HL-60 (cell line): ENCODE measurements around the gene ZNF454.

Experiments used
- DNase-seq, 2 experiments: peaks; one replicate each; pipeline ENCODE4 v3.0.0-alpha.2; 2010 to 2020; ENCODE audit warnings: low read depth in 1 of 2, low spot score in 1 of 2
- H3K27ac ChIP-seq: fragments of 250-450 bp; sonication (Bioruptor Pico); replicated peaks from 2 replicates; pipeline ENCODE4 v1.5.1; 2020; ENCODE audit warnings: mild to moderate bottlenecking, moderate library complexity
- H3K27me3 ChIP-seq: fragments of 250-450 bp; sonication (Bioruptor Pico); 2 replicates; pipeline ENCODE4 v1.5.1; 2021; ENCODE audit warnings: mild to moderate bottlenecking, moderate library complexity; ENCODE audit not compliant: insufficient read depth, poor library complexity, severe bottlenecking
- H3K4me3 ChIP-seq: replicated peaks from 2 replicates; pipeline ENCODE4 v1.5.1; 2011; ENCODE audit warnings: mild to moderate bottlenecking, control low read depth, low read length; ENCODE audit not compliant: insufficient read depth
- CTCF ChIP-seq: IDR thresholded peaks from one replicate; pipeline ENCODE4 v1.5.1; 2011; ENCODE audit warnings: low read length, control low read depth, inconsistent platforms; ENCODE audit not compliant: insufficient read depth
- GABPA ChIP-seq: IDR thresholded peaks from 2 replicates; pipeline ENCODE4 v1.6.1; 2012; ENCODE audit warnings: low read depth
- POLR2AphosphoS5 ChIP-seq: IDR thresholded peaks from 2 replicates; pipeline ENCODE4 v1.6.1; 2012; ENCODE audit warnings: low read depth
- REST ChIP-seq: IDR thresholded peaks from 2 replicates; pipeline ENCODE4 v1.6.1; 2012; ENCODE audit warnings: low read depth; ENCODE audit not compliant: insufficient replicate concordance
- SPI1 ChIP-seq: IDR thresholded peaks from 2 replicates; pipeline ENCODE4 v1.6.1; 2012; ENCODE audit warnings: low read depth, mild to moderate bottlenecking, borderline replicate concordance

The ZNF454 gene

DNA sequence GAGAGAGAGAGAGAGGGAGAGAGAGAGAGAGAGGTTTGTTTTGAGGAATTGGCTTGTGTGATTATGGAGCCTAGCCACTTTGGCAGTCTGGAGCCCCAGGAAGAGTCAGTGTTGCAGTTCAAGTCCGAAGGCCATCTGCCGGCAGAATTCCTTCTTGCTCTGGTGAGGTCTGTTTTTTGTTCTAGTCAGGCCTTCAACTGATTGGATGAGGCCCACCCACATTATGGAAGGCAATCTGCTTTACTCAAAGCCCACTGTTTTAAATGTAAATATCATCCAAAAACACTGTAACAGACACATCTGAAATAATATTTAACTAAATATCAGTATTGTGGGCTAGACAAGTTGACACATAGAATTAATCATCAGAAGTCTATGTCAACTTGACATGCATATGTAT is 65.6 kb downstream of the ZNF454 start:
- Histone ChIP-seq H3K4me3 (no peak overlapping the region), H3K27ac (no peak overlapping the region), H3K27me3 (no peaks in the 10 kb centered on the region)
- TF ChIP-seq REST (no peak), GABPA (no peak), POLR2AphosphoS5 (no peak), SPI1 (no peak), CTCF (no peak)
- DNase-seq = no peak

- Histone ChIP-seq H3K27ac (no peak overlapping the region), H3K4me3 (no peak overlapping the region), H3K27me3 (no peaks in the 10 kb centered on the region)
- TF ChIP-seq POLR2AphosphoS5 = no peak
- no peak for TF ChIP-seq REST
- TF ChIP-seq SPI1 = no peak
- TF ChIP-seq CTCF = no peak
- no peak for TF ChIP-seq GABPA
- DNase-seq = no peak
Measured at GRCh38 chr5:179008667-179009066, 67.7 kb downstream of the ZNF454 start.
